IPS-11a (cell line): ENCODE measurements around the gene IFT81.
A peak's percentile ranks its signal among the peaks of the same experiment; 100 is the strongest.
"Not testable (repeated sequence)": the region's sequence is repeated elsewhere in the genome, so short reads cannot be mapped to it uniquely, and the experiment has no call there.

ENCODE experiments used
- H3K4me3 ChIP-seq: one replicate; pipeline ENCODE4 v1.5.1; 2013; ENCODE audit warnings: low read depth, low read length, control low read depth

IFT81 gene

GRCh38 chr12:110124269-110124995 is at the start of gene IFT81:
Gene IFT81, plus strand, starts transcription at chr12:110124357. Its CDS starts 3,024 bp downstream, at chr12:110127381.
- H3K4me3 ChIP-seq, result peak within 1 kb of the TSS; percentile 88

- H3K4me3 ChIP-seq, result no peak overlapping the region
These were observed 48.3 kb upstream of the IFT81 start for GRCh38 chr12:110075880-110076279.

GRCh38 chr12:110077800-110078199 is 46.4 kb upstream of the IFT81 start:
- H3K4me3 ChIP-seq, result no peak overlapping the region

- H3K4me3 ChIP-seq, result no peak overlapping the region
These were observed 44.4 kb upstream of the IFT81 start for GRCh38 chr12:110079477-110080400.

- H3K4me3 ChIP-seq, result no peak overlapping the region
These were observed 43.7 kb upstream of the IFT81 start for GRCh38 chr12:110080410-110080809.

GRCh38 chr12:110084314-110085015 is 39.7 kb upstream of the IFT81 start:
- no peak overlapping the region for H3K4me3 ChIP-seq

GRCh38 chr12:110088216-110088615 is 35.9 kb upstream of the IFT81 start:
- H3K4me3 ChIP-seq, result not testable (repeated sequence)

GRCh38 chr12:110088936-110089335 is 35.2 kb upstream of the IFT81 start:
- no peak overlapping the region for H3K4me3 ChIP-seq

GRCh38 chr12:110090266-110091135 is 33.7 kb upstream of the IFT81 start:
- H3K4me3 ChIP-seq, result no peak overlapping the region

GRCh38 chr12:110091136-110091711 is 32.9 kb upstream of the IFT81 start:
- H3K4me3 ChIP-seq, result no peak overlapping the region

GRCh38 chr12:110093631-110094311 is 30.4 kb upstream of the IFT81 start:
- H3K4me3 ChIP-seq, result no peak overlapping the region

GRCh38 chr12:110100315-110100970 is 23.7 kb upstream of the IFT81 start:
- H3K4me3 ChIP-seq, result no peak overlapping the region

GRCh38 chr12:110102255-110102654 is 21.9 kb upstream of the IFT81 start:
- H3K4me3 ChIP-seq, result no peak overlapping the region

- no peak overlapping the region for H3K4me3 ChIP-seq
These were observed 19.7 kb upstream of the IFT81 start for GRCh38 chr12:110104188-110105094.

GRCh38 chr12:110105159-110105558 is 19.0 kb upstream of the IFT81 start:
- no peak overlapping the region for H3K4me3 ChIP-seq

- no peak overlapping the region for H3K4me3 ChIP-seq
These were observed 18.2 kb upstream of the IFT81 start for GRCh38 chr12:110105986-110106385.

GRCh38 chr12:110107369-110108281 is 16.5 kb upstream of the IFT81 start:
- no peak overlapping the region for H3K4me3 ChIP-seq
